ENCODE measurements around the gene CADPS.

GRCh38 chr3:62523672-62524071, 351.5 kb downstream of the CADPS start:
- TF ChIP-seq CTCF (IDR thresholded peaks at IDR 0.05), result no peak
- no peak for TF ChIP-seq POLR2A (IDR thresholded peaks at IDR 0.05)
